GM15510 (cell line): ENCODE measurements around the gene SYT9.

Experiments used
- POLR2A ChIP-seq: IDR thresholded peaks from 3 replicates; pipeline ENCODE4 v1.6.1; 2011; ENCODE audit warnings: borderline replicate concordance; ENCODE audit not compliant: insufficient read length; ENCODE audit errors: extremely low read depth

SYT9 gene

GRCh38 chr11:7300281-7300680 is 48.6 kb downstream of the SYT9 start:
- TF ChIP-seq POLR2A, result no peak

GRCh38 chr11:7303146-7303545 is 51.4 kb downstream of the SYT9 start:
- TF ChIP-seq POLR2A, result no peak

GRCh38 chr11:7306900-7307299 is 55.2 kb downstream of the SYT9 start:
- no peak for TF ChIP-seq POLR2A

GRCh38 chr11:7307836-7308235 is 56.1 kb downstream of the SYT9 start:
- TF ChIP-seq POLR2A, result no peak

- no peak for TF ChIP-seq POLR2A
These were observed 60.2 kb downstream of the SYT9 start for GRCh38 chr11:7311903-7312302.

DNA sequence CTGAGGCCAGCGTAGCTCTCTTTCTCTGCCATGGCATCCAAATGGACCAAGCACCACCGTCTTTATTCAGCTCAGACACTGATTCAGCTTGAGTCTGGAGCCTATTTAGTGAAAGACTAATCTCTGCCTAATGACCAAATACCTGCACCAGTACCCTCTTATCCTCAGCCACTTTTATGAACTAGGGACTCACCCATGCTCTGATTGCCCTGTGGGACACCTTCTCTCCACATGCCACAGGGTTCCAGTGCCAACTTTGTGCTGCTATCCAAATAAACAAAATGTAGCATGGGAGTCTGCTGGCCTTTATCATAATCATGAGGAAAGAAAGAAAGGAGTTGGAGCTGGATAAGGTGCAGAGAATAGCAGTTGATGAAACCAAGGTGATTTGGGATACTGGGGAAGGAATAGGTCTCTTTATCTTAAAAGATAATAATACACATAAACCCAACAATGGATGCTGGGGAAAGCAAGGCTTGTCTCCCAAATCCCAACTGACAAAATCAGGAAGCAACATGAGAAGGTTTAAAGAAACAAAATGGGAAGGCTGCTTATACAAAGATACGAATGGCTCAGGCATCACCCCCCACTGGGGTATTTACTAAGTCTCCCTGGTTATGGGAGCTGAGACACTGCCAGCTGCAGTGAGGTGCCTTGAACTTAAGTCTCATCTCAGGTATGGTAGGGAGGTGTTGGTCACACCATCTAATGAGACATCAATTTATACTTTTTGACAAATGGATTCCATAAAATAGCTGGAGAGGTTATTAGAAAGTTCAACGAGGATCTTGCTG is 63.3 kb downstream of the SYT9 start:
- TF ChIP-seq POLR2A, result no peak

DNA sequence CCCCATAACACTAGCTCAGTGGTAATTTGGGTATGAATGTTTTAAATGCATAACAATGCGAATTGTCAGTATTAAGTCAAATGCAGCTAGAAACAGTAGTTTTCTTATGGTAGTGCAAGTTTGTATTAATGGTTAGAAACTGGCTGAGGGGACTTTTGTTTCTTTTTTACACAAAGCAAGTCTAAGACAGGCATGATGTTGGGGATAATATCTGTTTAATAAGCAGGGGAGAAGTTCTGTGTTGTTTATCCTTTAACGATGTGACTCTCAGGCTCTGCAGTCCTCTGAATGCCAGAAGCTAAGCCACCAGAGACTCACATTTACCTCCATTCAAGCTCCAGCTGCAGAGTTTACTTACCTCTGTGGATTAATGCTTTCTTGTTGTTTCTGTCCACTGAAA is 67.8 kb downstream of the SYT9 start:
- no peak for TF ChIP-seq POLR2A

DNA sequence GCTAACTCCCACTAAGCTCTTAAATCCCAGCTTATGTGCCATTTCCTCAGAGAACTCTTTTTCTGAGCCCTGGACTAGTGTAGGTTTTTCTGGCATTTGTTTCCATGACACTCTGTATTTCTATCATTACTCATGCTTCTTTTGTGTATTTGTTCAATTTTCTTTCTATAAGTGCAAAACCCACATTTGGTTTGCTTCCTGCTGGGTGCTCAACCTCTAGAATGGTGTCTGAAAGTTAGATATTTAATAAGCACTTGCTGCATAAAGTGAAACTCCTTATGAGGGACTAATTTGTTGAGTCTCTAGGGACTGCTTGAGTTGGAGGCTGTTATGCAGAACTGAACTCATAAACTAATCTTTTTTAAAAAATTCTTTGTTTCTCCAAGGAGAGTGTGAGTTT is 68.6 kb downstream of the SYT9 start:
- no peak for TF ChIP-seq POLR2A

- TF ChIP-seq POLR2A, result no peak
These were observed 70.1 kb downstream of the SYT9 start for GRCh38 chr11:7321473-7322450.

DNA sequence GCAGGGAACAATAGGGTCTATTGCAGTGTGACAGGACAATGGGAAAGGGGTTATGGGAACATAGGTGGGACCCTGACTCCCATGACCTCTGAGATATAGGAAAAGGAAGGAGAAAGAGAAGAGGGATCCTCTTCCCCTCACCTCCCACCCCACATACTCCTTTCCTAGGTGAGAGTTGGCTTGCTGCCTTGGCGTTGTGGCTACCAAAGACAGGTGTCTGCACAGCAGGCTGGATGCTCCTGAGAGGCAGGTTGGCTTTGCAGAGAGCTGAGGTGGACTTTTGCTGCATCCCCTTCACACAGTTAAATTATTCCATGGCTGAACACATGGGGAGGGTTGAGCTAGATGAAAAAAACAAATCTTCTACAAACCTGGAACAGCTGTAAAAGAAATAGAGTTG is 80.7 kb downstream of the SYT9 start:
- TF ChIP-seq POLR2A, result no peak

- no peak for TF ChIP-seq POLR2A
These were observed 81.3 kb downstream of the SYT9 start for GRCh38 chr11:7332962-7333361.

DNA sequence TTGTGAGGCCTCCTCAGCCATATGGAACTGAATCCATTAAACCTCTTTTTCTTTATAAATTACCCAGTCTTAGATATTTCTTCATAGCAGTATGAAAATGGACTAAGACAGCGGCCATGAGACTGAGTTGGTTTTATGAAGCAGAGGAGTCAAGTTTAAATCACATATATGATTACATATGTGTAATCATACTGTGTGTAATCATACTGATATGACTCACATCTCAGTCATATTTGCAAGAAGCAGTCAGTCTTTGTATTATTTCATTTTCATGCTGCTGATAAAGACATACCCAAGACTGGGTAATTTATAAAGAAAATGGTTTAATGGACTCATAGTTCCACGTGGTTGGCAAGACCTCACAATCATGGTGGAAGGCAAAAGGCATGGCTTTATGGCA is 89.8 kb downstream of the SYT9 start:
- TF ChIP-seq POLR2A, result no peak

GRCh38 chr11:7347611-7348431 is 96.1 kb downstream of the SYT9 start:
- no peak for TF ChIP-seq POLR2A

DNA sequence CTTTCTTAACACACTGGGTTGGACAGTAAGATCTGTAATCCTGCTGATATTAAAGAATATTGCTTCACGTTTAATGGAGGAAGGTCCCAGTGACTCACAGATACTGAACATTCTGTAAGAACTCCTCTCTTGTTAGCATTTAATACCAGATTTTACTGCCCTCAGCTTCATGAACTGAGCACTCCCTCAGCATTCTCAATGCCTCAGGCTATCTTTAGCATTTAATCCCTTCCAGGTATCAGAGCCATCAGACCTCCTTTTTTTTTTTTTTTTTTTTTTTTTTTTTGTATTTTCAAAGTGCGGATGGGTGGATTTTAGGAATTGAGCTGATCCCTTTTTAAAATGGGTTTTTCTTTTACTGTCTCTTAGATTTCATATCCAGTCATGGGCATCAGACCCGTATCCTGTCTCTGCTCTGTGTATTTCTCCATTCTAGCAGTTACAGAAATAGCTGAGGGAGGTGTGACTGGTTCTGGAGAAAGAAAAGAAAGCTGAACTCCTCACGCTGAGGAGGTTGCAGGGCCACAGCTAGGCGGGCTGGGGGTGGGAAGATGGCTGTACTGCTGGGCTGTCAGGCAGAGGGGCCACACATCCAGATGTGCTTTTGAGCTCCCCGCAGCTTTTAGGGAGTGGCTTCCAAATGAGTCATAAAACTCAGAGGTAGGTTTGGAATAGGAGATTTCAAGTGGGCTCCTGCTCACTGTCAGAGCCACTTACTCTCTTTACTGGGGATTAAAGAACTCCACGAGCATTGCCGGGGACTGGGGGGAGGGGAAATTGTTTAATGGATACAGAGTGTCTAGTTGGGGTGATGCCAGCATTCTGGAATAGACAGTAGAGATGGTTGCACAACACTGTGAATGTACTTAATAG is 97.0 kb downstream of the SYT9 start:
- no peak for TF ChIP-seq POLR2A
